ENCODE results near the gene TRAF5. TPM values are rescaled to one million over a fixed set of nuclear protein-coding genes. Genes with fewer than 3 reads are reported as not detected.
A peak's percentile ranks its signal among the peaks of the same experiment; 100 is the strongest.

TRAF5 gene
- total RNA-seq, 1 experiment from 2014 or later, result 22.2 TPM

DNA sequence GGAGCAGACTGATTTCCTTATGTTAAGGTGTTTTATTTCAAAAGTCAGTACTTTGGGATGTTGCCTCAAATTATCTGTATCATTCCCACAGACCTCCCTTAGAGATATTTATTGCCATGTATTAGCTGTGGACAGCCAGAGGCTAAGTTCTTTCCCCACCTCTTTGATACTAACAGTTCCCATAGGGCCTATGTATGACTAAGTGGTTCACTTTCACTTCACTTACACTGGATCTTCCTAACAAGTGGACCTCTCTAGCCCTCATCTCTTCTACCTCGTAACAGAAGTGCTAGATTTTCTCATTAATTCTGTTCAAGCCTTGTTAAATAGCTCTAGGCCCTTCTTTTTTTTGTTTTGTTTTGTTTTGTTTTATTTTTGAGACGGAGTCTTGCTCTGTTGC, 6.2 kb downstream of the TRAF5 start:
- no peak for ATAC-seq
- peaks cover 76% of the 10 kb centered on the region for H3K4me1 Mint-ChIP-seq
- peaks cover 1% of the 10 kb centered on the region; the same call in 1 of the 2 replicates for H3K27me3 Mint-ChIP-seq (ENCODE audit: low read depth)
- POLR2A ChIA-PET, result no interaction called here
- TF ChIP-seq, protein P1, sequence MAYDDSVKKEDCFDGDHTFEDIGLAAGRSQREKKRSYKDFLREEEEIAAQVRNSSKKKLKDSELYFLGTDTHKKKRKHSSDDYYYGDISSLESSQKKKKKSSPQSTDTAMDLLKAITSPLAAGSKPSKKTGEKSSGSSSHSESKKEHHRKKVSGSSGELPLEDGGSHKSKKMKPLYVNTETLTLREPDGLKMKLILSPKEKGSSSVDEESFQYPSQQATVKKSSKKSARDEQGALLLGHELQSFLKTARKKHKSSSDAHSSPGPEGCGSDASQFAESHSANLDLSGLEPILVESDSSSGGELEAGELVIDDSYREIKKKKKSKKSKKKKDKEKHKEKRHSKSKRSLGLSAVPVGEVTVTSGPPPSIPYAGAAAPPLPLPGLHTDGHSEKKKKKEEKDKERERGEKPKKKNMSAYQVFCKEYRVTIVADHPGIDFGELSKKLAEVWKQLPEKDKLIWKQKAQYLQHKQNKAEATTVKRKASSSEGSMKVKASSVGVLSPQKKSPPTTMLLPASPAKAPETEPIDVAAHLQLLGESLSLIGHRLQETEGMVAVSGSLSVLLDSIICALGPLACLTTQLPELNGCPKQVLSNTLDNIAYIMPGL (CRISPR knock-in tag; IDR thresholded peaks at IDR 0.05), result no peak
- TF ChIP-seq, protein P2, sequence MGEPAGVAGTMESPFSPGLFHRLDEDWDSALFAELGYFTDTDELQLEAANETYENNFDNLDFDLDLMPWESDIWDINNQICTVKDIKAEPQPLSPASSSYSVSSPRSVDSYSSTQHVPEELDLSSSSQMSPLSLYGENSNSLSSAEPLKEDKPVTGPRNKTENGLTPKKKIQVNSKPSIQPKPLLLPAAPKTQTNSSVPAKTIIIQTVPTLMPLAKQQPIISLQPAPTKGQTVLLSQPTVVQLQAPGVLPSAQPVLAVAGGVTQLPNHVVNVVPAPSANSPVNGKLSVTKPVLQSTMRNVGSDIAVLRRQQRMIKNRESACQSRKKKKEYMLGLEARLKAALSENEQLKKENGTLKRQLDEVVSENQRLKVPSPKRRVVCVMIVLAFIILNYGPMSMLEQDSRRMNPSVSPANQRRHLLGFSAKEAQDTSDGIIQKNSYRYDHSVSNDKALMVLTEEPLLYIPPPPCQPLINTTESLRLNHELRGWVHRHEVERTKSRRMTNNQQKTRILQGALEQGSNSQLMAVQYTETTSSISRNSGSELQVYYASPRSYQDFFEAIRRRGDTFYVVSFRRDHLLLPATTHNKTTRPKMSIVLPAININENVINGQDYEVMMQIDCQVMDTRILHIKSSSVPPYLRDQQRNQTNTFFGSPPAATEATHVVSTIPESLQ (CRISPR knock-in tag; IDR thresholded peaks at IDR 0.05), result no peak
- TF ChIP-seq SMAD3 (CRISPR knock-in tag; IDR thresholded peaks at IDR 0.05; ENCODE audit: borderline replicate concordance) (no peak), ELF4 (CRISPR knock-in tag; IDR thresholded peaks at IDR 0.05; ENCODE audit: low read depth) (no peak), ESRRA (CRISPR knock-in tag; IDR thresholded peaks at IDR 0.05; ENCODE audit: borderline replicate concordance) (no peak), ZBTB21 (CRISPR knock-in tag; IDR thresholded peaks at IDR 0.05; ENCODE audit: borderline replicate concordance) (no peak)
- TF ChIP-seq, protein P3, sequence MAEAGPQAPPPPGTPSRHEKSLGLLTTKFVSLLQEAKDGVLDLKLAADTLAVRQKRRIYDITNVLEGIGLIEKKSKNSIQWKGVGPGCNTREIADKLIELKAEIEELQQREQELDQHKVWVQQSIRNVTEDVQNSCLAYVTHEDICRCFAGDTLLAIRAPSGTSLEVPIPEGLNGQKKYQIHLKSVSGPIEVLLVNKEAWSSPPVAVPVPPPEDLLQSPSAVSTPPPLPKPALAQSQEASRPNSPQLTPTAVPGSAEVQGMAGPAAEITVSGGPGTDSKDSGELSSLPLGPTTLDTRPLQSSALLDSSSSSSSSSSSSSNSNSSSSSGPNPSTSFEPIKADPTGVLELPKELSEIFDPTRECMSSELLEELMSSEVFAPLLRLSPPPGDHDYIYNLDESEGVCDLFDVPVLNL (CRISPR knock-in tag; IDR thresholded peaks at IDR 0.05; ENCODE audit: borderline replicate concordance, low read depth), result no peak
- TF ChIP-seq, protein P4, sequence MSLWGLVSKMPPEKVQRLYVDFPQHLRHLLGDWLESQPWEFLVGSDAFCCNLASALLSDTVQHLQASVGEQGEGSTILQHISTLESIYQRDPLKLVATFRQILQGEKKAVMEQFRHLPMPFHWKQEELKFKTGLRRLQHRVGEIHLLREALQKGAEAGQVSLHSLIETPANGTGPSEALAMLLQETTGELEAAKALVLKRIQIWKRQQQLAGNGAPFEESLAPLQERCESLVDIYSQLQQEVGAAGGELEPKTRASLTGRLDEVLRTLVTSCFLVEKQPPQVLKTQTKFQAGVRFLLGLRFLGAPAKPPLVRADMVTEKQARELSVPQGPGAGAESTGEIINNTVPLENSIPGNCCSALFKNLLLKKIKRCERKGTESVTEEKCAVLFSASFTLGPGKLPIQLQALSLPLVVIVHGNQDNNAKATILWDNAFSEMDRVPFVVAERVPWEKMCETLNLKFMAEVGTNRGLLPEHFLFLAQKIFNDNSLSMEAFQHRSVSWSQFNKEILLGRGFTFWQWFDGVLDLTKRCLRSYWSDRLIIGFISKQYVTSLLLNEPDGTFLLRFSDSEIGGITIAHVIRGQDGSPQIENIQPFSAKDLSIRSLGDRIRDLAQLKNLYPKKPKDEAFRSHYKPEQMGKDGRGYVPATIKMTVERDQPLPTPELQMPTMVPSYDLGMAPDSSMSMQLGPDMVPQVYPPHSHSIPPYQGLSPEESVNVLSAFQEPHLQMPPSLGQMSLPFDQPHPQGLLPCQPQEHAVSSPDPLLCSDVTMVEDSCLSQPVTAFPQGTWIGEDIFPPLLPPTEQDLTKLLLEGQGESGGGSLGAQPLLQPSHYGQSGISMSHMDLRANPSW (CRISPR knock-in tag; conservative IDR thresholded peaks at IDR 0.05; ENCODE audit: low read depth), result no peak
- H3K36me3 Mint-ChIP-seq, result no peaks in the 10 kb centered on the region
- no peak overlapping the region for H3K4me3 Mint-ChIP-seq
- CTCF ChIA-PET, result no interaction called here
- no peak overlapping the region for H3K27ac Mint-ChIP-seq
- no peak for DNase-seq (ENCODE audit: low spot score)
- no peaks in the 10 kb centered on the region for H3K9me3 Mint-ChIP-seq

DNA sequence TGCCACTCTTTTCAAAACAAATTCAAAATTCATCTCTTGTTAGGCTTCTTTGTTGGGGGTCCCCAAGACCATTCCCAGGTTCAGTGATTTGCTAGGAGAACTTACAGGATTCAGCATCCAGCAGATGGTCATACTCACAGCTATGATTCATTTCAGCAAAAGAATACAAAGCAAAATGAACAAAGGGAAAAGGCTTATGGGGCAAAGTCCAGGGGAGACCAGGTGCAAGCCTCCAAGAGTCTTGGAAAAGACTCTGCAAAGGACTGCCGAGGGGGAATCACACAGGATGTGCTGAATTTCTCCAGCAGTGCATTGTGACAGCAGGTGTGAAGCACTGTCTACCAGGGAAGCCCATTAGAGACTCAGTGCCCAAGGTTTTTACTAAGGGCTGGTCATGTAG, 7.3 kb downstream of the TRAF5 start:
- Mint-ChIP-seq H3K4me3 (no peak overlapping the region), H3K27me3 (ENCODE audit: low read depth) (no peaks in the 10 kb centered on the region), H3K27ac (peak overlapping the region; percentile 3), H3K4me1 (peaks cover 71% of the 10 kb centered on the region), H3K36me3 (no peaks in the 10 kb centered on the region), H3K9me3 (no peaks in the 10 kb centered on the region)
- no peak for DNase-seq (ENCODE audit: low spot score)
- ChIA-PET POLR2A (no interaction called here), CTCF (interaction anchor here (1.1 kb wide), 1 partner anchor 11 kb away, joined by 3 read pairs; no protein-coding TSS in a partner anchor)
- ATAC-seq, result no peak
- TF ChIP-seq, protein P5, sequence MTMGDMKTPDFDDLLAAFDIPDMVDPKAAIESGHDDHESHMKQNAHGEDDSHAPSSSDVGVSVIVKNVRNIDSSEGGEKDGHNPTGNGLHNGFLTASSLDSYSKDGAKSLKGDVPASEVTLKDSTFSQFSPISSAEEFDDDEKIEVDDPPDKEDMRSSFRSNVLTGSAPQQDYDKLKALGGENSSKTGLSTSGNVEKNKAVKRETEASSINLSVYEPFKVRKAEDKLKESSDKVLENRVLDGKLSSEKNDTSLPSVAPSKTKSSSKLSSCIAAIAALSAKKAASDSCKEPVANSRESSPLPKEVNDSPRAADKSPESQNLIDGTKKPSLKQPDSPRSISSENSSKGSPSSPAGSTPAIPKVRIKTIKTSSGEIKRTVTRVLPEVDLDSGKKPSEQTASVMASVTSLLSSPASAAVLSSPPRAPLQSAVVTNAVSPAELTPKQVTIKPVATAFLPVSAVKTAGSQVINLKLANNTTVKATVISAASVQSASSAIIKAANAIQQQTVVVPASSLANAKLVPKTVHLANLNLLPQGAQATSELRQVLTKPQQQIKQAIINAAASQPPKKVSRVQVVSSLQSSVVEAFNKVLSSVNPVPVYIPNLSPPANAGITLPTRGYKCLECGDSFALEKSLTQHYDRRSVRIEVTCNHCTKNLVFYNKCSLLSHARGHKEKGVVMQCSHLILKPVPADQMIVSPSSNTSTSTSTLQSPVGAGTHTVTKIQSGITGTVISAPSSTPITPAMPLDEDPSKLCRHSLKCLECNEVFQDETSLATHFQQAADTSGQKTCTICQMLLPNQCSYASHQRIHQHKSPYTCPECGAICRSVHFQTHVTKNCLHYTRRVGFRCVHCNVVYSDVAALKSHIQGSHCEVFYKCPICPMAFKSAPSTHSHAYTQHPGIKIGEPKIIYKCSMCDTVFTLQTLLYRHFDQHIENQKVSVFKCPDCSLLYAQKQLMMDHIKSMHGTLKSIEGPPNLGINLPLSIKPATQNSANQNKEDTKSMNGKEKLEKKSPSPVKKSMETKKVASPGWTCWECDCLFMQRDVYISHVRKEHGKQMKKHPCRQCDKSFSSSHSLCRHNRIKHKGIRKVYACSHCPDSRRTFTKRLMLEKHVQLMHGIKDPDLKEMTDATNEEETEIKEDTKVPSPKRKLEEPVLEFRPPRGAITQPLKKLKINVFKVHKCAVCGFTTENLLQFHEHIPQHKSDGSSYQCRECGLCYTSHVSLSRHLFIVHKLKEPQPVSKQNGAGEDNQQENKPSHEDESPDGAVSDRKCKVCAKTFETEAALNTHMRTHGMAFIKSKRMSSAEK (CRISPR knock-in tag; IDR thresholded peaks at IDR 0.05; ENCODE audit: borderline replicate concordance), result no peak
- no peak for TF ChIP-seq ESRRA (CRISPR knock-in tag; IDR thresholded peaks at IDR 0.05; ENCODE audit: borderline replicate concordance)
- no peak for TF ChIP-seq CREB1 (CRISPR knock-in tag; IDR thresholded peaks at IDR 0.05)
- no peak for TF ChIP-seq JAZF1 (CRISPR knock-in tag; IDR thresholded peaks at IDR 0.05)
- TF ChIP-seq, protein P6, sequence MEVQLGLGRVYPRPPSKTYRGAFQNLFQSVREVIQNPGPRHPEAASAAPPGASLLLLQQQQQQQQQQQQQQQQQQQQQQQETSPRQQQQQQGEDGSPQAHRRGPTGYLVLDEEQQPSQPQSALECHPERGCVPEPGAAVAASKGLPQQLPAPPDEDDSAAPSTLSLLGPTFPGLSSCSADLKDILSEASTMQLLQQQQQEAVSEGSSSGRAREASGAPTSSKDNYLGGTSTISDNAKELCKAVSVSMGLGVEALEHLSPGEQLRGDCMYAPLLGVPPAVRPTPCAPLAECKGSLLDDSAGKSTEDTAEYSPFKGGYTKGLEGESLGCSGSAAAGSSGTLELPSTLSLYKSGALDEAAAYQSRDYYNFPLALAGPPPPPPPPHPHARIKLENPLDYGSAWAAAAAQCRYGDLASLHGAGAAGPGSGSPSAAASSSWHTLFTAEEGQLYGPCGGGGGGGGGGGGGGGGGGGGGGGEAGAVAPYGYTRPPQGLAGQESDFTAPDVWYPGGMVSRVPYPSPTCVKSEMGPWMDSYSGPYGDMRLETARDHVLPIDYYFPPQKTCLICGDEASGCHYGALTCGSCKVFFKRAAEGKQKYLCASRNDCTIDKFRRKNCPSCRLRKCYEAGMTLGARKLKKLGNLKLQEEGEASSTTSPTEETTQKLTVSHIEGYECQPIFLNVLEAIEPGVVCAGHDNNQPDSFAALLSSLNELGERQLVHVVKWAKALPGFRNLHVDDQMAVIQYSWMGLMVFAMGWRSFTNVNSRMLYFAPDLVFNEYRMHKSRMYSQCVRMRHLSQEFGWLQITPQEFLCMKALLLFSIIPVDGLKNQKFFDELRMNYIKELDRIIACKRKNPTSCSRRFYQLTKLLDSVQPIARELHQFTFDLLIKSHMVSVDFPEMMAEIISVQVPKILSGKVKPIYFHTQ (CRISPR knock-in tag; IDR thresholded peaks at IDR 0.05), result no peak
- TF ChIP-seq ZNF232 (CRISPR knock-in tag; IDR thresholded peaks at IDR 0.05), result no peak
- no peak for TF ChIP-seq TEAD4 (CRISPR knock-in tag; IDR thresholded peaks at IDR 0.05)
- TF ChIP-seq, protein P7, sequence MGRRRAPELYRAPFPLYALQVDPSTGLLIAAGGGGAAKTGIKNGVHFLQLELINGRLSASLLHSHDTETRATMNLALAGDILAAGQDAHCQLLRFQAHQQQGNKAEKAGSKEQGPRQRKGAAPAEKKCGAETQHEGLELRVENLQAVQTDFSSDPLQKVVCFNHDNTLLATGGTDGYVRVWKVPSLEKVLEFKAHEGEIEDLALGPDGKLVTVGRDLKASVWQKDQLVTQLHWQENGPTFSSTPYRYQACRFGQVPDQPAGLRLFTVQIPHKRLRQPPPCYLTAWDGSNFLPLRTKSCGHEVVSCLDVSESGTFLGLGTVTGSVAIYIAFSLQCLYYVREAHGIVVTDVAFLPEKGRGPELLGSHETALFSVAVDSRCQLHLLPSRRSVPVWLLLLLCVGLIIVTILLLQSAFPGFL (CRISPR knock-in tag; IDR thresholded peaks at IDR 0.05; ENCODE audit: borderline replicate concordance), result no peak
- no peak for TF ChIP-seq FOXK1 (CRISPR knock-in tag; IDR thresholded peaks at IDR 0.05)
- TF ChIP-seq, protein P8, sequence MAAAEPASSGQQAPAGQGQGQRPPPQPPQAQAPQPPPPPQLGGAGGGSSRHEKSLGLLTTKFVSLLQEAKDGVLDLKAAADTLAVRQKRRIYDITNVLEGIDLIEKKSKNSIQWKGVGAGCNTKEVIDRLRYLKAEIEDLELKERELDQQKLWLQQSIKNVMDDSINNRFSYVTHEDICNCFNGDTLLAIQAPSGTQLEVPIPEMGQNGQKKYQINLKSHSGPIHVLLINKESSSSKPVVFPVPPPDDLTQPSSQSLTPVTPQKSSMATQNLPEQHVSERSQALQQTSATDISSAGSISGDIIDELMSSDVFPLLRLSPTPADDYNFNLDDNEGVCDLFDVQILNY (CRISPR knock-in tag; IDR thresholded peaks at IDR 0.05), result no peak
